Testis (tissue), 3 donors: ENCODE data around the gene NXNL1. TPM values are rescaled to one million over a fixed set of nuclear protein-coding genes. Genes with fewer than 3 reads are reported as not detected.

ENCODE experiments used
- DNase-seq: peaks from one replicate; pipeline ENCODE4 v3.0.0-alpha.2; 2019
- H3K27ac ChIP-seq, 2 donors: fragments of 200-600 bp; sonication (generic); one replicate each; pipeline ENCODE4 v1.5.1; 2019
- H3K27me3 ChIP-seq: fragments of 200-600 bp; sonication (generic); one replicate; pipeline ENCODE4 v1.5.1; 2019
- H3K36me3 ChIP-seq: fragments of 200-600 bp; sonication (generic); one replicate; pipeline ENCODE4 v1.5.1; 2017; ENCODE audit warnings: low read depth; ENCODE audit errors: missing control alignments
- H3K4me1 ChIP-seq: fragments of 200-600 bp; sonication (generic); one replicate; pipeline ENCODE4 v1.5.1; 2019
- H3K4me3 ChIP-seq, 2 donors: fragments of 200-600 bp; sonication (generic); one replicate each; pipeline ENCODE4 v1.5.1; 2017 to 2019
- H3K9me3 ChIP-seq: fragments of 200-600 bp; sonication (generic); one replicate; pipeline ENCODE4 v1.5.1; 2017
- POLR2A ChIP-seq: fragments of 450-650 bp; IDR thresholded peaks from one replicate; pipeline ENCODE4 v1.6.1; 2017; ENCODE audit warnings: antibody characterized with exemption, mild to moderate bottlenecking, moderate library complexity
- WGBS, 2 donors: methylation state at CpG; one replicate each; pipeline ENCODE4 v1.1.5; 2018; 5-methylcytosine and 5-hydroxymethylcytosine counted together
- intact Hi-C: fragments of 100-400 bp; cut with DNase I; formaldehyde crosslinking; loops from one replicate; pipeline ENCODE4 v1.15.1; 2023; ENCODE audit warnings: low total_unique reads
- polyA plus RNA-seq: library from polyadenylated mRNA; stranded (reverse); fragments of 350-450 nt; fragmentation: Illumina TruSeq; extraction: RNeasy Lipid Tissue Mini Kit (QIAGEN cat#74804); gene quantifications from one replicate; pipeline ENCODE4 v1.2.3, GENCODE V29; 2014; ENCODE audit warnings: low read depth, low replicate concordance; ENCODE audit not compliant: insufficient read depth
- total RNA-seq, 2 donors: library from RNA; depleted of rRNA; stranded (reverse); fragments of >200 nt; gene quantifications; one replicate each; pipeline ENCODE4 v1.2.3, GENCODE V29; 2016
- TF ChIP-seq, protein P1 (sequence below), 3 experiments: fragments of 450-650 bp in 2 of 3; fragments of 200-600 bp in 1 of 3; sonication (generic) in 1 of 3; IDR thresholded peaks; one replicate each; pipeline ENCODE4 v1.5.1; 2016 to 2019; ENCODE audit warnings: antibody characterized with exemption in 3 of 3, mild to moderate bottlenecking in 2 of 3, moderate library complexity in 1 of 3

The NXNL1 gene
- total and polyA plus RNA-seq, 3 donors from 2014 or later, result 0.87 TPM; not detected in 2

DNA sequence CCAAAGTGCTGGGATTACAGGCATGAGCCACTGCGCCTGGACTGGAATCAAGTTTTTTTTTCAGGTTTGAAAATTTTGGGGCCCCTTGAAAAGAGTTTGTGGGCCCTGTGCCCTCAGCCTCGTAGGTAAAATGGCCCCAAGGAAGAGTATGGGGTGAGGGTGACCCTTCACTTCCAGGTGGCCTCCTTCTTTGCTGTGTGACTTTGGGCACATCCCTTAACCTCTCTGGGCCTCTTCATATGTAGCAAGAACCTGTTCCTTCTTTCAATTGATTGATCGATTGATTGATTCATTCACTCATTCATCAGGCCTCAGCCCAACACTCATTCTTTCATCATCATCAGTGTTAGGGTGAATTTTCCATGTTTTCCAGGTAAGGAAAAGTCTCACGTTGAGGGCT, 8.9 kb downstream of the NXNL1 start:
- Histone ChIP-seq H3K9me3 (no peaks in the 10 kb centered on the region), H3K36me3 (no peaks in the 10 kb centered on the region), H3K27ac (no peak overlapping the region), H3K4me3 (no peak overlapping the region), H3K27me3 (no peaks in the 10 kb centered on the region), H3K4me1 (peaks cover 5% of the 10 kb centered on the region)
- no peak for DNase-seq
- 94 to 97% methylated on average over 4 of the region's 4 CpGs for WGBS, 2 donors
- TF ChIP-seq, protein P1, sequence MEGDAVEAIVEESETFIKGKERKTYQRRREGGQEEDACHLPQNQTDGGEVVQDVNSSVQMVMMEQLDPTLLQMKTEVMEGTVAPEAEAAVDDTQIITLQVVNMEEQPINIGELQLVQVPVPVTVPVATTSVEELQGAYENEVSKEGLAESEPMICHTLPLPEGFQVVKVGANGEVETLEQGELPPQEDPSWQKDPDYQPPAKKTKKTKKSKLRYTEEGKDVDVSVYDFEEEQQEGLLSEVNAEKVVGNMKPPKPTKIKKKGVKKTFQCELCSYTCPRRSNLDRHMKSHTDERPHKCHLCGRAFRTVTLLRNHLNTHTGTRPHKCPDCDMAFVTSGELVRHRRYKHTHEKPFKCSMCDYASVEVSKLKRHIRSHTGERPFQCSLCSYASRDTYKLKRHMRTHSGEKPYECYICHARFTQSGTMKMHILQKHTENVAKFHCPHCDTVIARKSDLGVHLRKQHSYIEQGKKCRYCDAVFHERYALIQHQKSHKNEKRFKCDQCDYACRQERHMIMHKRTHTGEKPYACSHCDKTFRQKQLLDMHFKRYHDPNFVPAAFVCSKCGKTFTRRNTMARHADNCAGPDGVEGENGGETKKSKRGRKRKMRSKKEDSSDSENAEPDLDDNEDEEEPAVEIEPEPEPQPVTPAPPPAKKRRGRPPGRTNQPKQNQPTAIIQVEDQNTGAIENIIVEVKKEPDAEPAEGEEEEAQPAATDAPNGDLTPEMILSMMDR (IDR thresholded peaks at IDR 0.05), result no peak
- no peak for TF ChIP-seq POLR2A
- intact Hi-C loops, result no loop called here

DNA sequence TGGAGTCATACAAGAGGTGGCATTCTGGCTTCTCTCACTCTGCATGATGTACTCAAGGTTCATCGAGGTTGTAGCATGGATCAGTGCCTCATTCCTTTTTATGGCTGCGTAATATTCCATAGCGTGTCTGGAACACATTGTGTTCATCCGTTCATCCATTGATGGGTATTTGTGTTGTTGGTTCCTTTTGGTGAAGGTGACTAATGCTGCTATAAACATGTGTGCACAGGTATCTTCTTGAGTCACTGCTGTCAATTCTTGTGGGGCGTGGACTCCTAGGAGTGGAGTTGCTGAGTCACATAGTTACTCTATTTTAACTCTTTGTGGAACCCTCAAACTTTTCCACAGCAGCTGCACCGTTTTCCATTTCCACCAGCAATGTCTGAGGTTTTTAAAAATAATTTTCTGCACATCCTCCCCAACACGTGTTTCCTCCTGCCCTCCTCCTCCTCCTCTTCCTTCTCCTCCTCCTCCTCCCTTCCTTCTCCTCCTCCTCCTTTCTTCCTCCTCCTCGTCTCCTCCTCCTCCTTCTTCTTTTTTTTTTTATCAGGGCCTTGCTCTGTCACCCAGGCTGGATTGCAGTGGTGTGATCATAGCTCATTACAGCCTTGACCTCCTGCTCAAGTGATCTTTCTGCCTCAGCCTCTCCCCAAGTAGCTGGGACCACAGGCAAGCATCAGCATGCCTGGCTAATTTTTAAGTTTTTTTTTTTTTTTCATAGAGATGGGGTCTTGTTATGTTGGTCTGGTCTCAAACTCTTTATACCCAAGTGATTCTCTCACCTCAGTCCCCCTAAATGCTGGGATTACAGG, 10.3 kb downstream of the NXNL1 start:
- Histone ChIP-seq H3K9me3 (no peaks in the 10 kb centered on the region), H3K4me1 (peaks cover 5% of the 10 kb centered on the region), H3K27me3 (no peaks in the 10 kb centered on the region), H3K4me3 (no peak overlapping the region), H3K36me3 (no peaks in the 10 kb centered on the region), H3K27ac (no peak overlapping the region)
- 63 to 73% methylated on average over 8 of the region's 8 CpGs for WGBS, 2 donors
- TF ChIP-seq, protein P1 (IDR thresholded peaks at IDR 0.05), result no peak
- TF ChIP-seq POLR2A, result no peak
- intact Hi-C loops, result no loop called here
- no peak for DNase-seq

DNA sequence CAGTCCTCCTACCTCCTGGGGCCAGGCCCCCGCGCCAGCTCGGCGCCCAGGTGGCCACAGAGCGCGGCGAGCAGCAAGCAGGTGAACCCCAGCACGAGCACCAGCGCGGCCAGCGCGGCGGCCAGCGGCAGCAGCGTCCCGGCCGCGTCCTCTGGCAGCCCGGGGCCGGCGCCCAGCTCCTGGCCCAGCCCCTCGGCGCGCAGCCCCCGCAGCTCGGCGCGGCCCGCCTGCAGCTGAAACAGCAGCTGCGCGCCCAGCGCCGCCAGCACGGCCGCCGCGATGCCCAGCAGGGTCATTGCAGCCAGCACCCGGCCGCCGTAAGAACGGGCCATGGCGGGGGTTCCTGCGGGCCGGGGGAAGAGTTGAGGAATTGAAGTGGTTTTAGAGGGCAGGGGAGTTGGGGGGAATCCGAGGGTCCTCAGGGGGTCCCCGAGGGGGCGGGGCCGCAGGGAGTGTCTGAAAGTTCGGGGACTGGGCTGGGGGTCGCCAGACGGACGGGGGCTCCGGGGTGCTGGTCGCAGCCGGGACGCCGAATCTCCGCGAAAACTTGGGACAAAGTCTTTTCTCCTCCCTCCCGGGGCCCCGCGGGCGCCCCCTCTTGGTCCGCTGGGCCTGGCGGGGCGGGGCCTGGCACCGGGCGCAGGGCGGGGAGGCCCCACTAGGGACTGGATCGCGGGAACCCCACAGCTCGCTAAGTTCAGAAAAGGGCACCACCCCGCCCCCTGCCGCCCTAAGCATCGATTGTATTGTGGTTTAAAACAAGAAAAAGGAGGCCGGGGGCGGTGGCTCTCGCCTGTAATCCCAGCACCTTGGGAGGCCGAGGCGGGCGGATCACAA, 12.4 kb downstream of the NXNL1 start, which contains the start of gene TMEM221:
Gene TMEM221, minus strand, starts transcription at position 538 of the 837 bp plus-strand sequence. Its CDS starts 206 bp downstream, at position 332.
- TF ChIP-seq POLR2A, result no peak
- TF ChIP-seq, protein P1 (IDR thresholded peaks at IDR 0.05), result peak in 2 of 3 experiments; percentile 35 to 54
- intact Hi-C loops, result no loop called here
- H3K27me3 ChIP-seq, result no peaks in the 10 kb centered on the region
- peaks cover 5% of the 10 kb centered on the region for H3K4me1 ChIP-seq
- H3K4me3 ChIP-seq, result peak within 1 kb of the TSS; percentile 41 to 64
- no peaks in the 10 kb centered on the region for H3K9me3 ChIP-seq
- H3K27ac ChIP-seq, result peak within 1 kb of the TSS in 1 of 2 donors; percentile 24
- peak; percentile 54 for DNase-seq
- 1% methylated on average over 31 to 60 of the region's 81 CpGs for WGBS, 2 donors
- H3K36me3 ChIP-seq, result no peaks in the 10 kb centered on the region

DNA sequence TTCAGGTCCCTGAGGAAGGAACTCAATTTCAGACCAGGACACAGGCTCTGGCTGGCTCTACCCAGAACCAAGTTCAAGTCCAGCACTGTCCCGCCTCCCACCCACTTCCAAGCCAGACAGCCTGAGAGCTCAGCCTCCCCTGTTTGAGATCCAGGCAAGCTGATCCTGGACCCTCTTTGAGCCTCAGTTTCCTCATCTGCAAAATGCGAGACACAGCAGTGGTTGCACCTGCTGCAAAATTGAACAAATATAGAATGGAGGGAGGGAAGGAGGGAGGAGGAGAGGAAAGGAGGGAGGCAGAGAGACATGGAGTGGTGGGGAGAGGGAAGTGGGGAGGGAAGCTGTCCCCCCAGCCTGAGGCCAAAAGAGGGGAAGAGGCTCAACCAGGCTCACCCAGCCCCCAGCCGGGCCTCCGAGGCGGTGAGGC, 13.0 kb downstream of the NXNL1 start:
- Histone ChIP-seq H3K4me1 (peaks cover 5% of the 10 kb centered on the region), H3K27me3 (no peaks in the 10 kb centered on the region), H3K4me3 (peak overlapping the region in 1 of 2 donors; percentile 41), H3K36me3 (no peaks in the 10 kb centered on the region), H3K27ac (peak overlapping the region in 1 of 2 donors; percentile 24), H3K9me3 (no peaks in the 10 kb centered on the region)
- WGBS, 2 donors, result 23 to 24% methylated on average over 5 of the region's 5 CpGs
- TF ChIP-seq POLR2A, result no peak
- TF ChIP-seq, protein P1 (IDR thresholded peaks at IDR 0.05), result no peak
- DNase-seq, result no peak
- intact Hi-C loops, result no loop called here
